H9 (cell line): ENCODE data around the gene RBM33. TPM values are rescaled to one million over a fixed set of nuclear protein-coding genes. Genes with fewer than 3 reads are reported as not detected.
A peak's percentile ranks its signal among the peaks of the same experiment; 100 is the strongest.

Experiments used
- DNase-seq: peaks from one replicate; pipeline ENCODE4 v3.0.0-alpha.2; 2017
- H2AFZ ChIP-seq: one replicate; pipeline ENCODE4 v1.6.1; 2013; ENCODE audit warnings: mild to moderate bottlenecking, low read length, control low read depth, moderate library complexity
- H2AK5ac ChIP-seq: 2 replicates; pipeline ENCODE4 v1.6.1; 2013; ENCODE audit warnings: low read length, control low read depth, mixed read lengths; ENCODE audit not compliant: insufficient read length
- H2BK120ac ChIP-seq: one replicate; pipeline ENCODE4 v1.6.1; 2013; ENCODE audit warnings: low read depth, mild to moderate bottlenecking, low read length, control low read depth, inconsistent platforms; ENCODE audit not compliant: poor library complexity, severe bottlenecking
- H2BK12ac ChIP-seq: 2 replicates; pipeline ENCODE4 v1.6.1; 2013; ENCODE audit warnings: low read length, control low read depth, mixed read lengths, low read depth; ENCODE audit not compliant: insufficient read length
- H2BK15ac ChIP-seq: 2 replicates; pipeline ENCODE4 v1.6.1; 2013; ENCODE audit warnings: low read depth, low read length, control low read depth
- H2BK20ac ChIP-seq: one replicate; pipeline ENCODE4 v1.6.1; 2013; ENCODE audit warnings: low read depth, mild to moderate bottlenecking, low read length, control low read depth, inconsistent platforms; ENCODE audit not compliant: poor library complexity, severe bottlenecking
- H2BK5ac ChIP-seq: 2 replicates; pipeline ENCODE4 v1.6.1; 2013; ENCODE audit warnings: low read length, control low read depth, mixed read lengths; ENCODE audit not compliant: insufficient read length
- H3K14ac ChIP-seq: 2 replicates; pipeline ENCODE4 v1.6.1; 2013; ENCODE audit warnings: low read length, control low read depth; ENCODE audit not compliant: insufficient read depth
- H3K18ac ChIP-seq: 2 replicates; pipeline ENCODE4 v1.6.1; 2013; ENCODE audit warnings: low read depth, mild to moderate bottlenecking, mixed read lengths, low read length, control low read depth; ENCODE audit not compliant: insufficient read length
- H3K23ac ChIP-seq: 2 replicates; pipeline ENCODE4 v1.6.1; 2013; ENCODE audit warnings: low read length, control low read depth, mixed read lengths, low read depth; ENCODE audit not compliant: insufficient read length
- H3K23me2 ChIP-seq: 2 replicates; pipeline ENCODE4 v1.6.1; 2013; ENCODE audit warnings: low read depth, mild to moderate bottlenecking, mixed read lengths, low read length, control low read depth; ENCODE audit not compliant: insufficient read length, poor library complexity, severe bottlenecking
- H3K27ac ChIP-seq: 2 replicates; pipeline ENCODE4 v1.5.1; 2013; ENCODE audit warnings: low read length, control low read depth, mixed read lengths, low read depth; ENCODE audit not compliant: insufficient read length
- H3K27me3 ChIP-seq: 2 replicates; pipeline ENCODE4 v1.6.1; 2013; ENCODE audit warnings: low read length, control low read depth, inconsistent platforms; ENCODE audit not compliant: insufficient read depth
- H3K4ac ChIP-seq: 2 replicates; pipeline ENCODE4 v1.6.1; 2013; ENCODE audit warnings: low read depth, mild to moderate bottlenecking, control low read depth, inconsistent platforms, low read length, moderate library complexity
- H3K4me1 ChIP-seq: 2 replicates; pipeline ENCODE4 v1.6.1; 2013; ENCODE audit warnings: low read length, control low read depth, inconsistent platforms; ENCODE audit not compliant: insufficient read depth
- H3K4me2 ChIP-seq: 2 replicates; pipeline ENCODE4 v1.6.1; 2013; ENCODE audit warnings: low read length, control low read depth, mixed read lengths; ENCODE audit not compliant: insufficient read length, insufficient read depth
- H3K56ac ChIP-seq: 2 replicates; pipeline ENCODE4 v1.6.1; 2013; ENCODE audit warnings: low read depth, mild to moderate bottlenecking, mixed read lengths, low read length, control low read depth; ENCODE audit not compliant: insufficient read length
- H3K79me1 ChIP-seq: 2 replicates; pipeline ENCODE4 v1.6.1; 2013; ENCODE audit warnings: low read depth, mild to moderate bottlenecking, moderate library complexity, low read length, control low read depth, inconsistent platforms; ENCODE audit not compliant: insufficient read depth, poor library complexity, severe bottlenecking
- H3K79me2 ChIP-seq: 2 replicates; pipeline ENCODE4 v1.6.1; 2013; ENCODE audit warnings: low read length, control low read depth, inconsistent platforms; ENCODE audit not compliant: insufficient read depth
- H3K9ac ChIP-seq: 2 replicates; pipeline ENCODE4 v1.6.1; 2013; ENCODE audit warnings: low read length, control low read depth, mixed read lengths; ENCODE audit not compliant: insufficient read length; ENCODE audit errors: extremely low read depth
- H3K9me3 ChIP-seq: one replicate; pipeline ENCODE4 v1.6.1; 2013; ENCODE audit warnings: low read depth, low read length, inconsistent platforms; ENCODE audit not compliant: control insufficient read depth
- H3T11ph ChIP-seq: one replicate; pipeline ENCODE4 v1.6.1; 2013; ENCODE audit warnings: mild to moderate bottlenecking, low read length, control low read depth, inconsistent platforms
- H4K20me1 ChIP-seq: one replicate; pipeline ENCODE4 v1.6.1; 2013; ENCODE audit not compliant: control insufficient read depth, insufficient read length, insufficient read depth
- H4K5ac ChIP-seq: 2 replicates; pipeline ENCODE4 v1.6.1; 2013; ENCODE audit warnings: low read depth, mild to moderate bottlenecking, mixed read lengths, low read length, control low read depth; ENCODE audit not compliant: insufficient read length
- H4K8ac ChIP-seq: replicated peaks from 2 replicates; pipeline ENCODE4 v1.6.1; 2013; ENCODE audit warnings: low read length, control low read depth, mixed read lengths, low read depth; ENCODE audit not compliant: insufficient read length
- H4K91ac ChIP-seq: 2 replicates; pipeline ENCODE4 v1.6.1; 2013; ENCODE audit warnings: low read depth, mild to moderate bottlenecking, moderate library complexity, mixed read lengths, low read length, control low read depth; ENCODE audit not compliant: insufficient read length
- H3K27ac Mint-ChIP-seq, 3 experiments: 2 replicates in 2 of 3; 3 replicates in 1 of 3; pipeline ENCODE4 v1.8.0; 2020 to 2021; ENCODE audit warnings: mixed read lengths in 3 of 3, mild to moderate bottlenecking in 1 of 3, moderate library complexity in 1 of 3
- H3K27me3 Mint-ChIP-seq: 2 replicates; pipeline ENCODE4 v1.8.0; 2021; ENCODE audit warnings: low read depth, mild to moderate bottlenecking, moderate library complexity, mixed read lengths
- H3K36me3 Mint-ChIP-seq, 3 experiments: 2 replicates in 2 of 3; 3 replicates in 1 of 3; pipeline ENCODE4 v1.8.0; 2020 to 2021; ENCODE audit warnings: low read depth in 3 of 3, mixed read lengths in 3 of 3; ENCODE audit not compliant: insufficient read depth in 1 of 3
- H3K4me1 Mint-ChIP-seq, 2 experiments: 2 replicates each; pipeline ENCODE4 v1.8.0; 2020; ENCODE audit warnings: mixed read lengths in 2 of 2
- H3K4me3 Mint-ChIP-seq, 2 experiments: 2 replicates in 1 of 2; 3 replicates in 1 of 2; pipeline ENCODE4 v1.8.0; 2020 to 2021; ENCODE audit warnings: mild to moderate bottlenecking in 2 of 2, mixed read lengths in 2 of 2, moderate library complexity in 1 of 2
- H3K9me3 Mint-ChIP-seq, 2 experiments: 2 replicates in 1 of 2; 3 replicates in 1 of 2; pipeline ENCODE4 v1.8.0; 2020; ENCODE audit warnings: mild to moderate bottlenecking in 2 of 2, mixed read lengths in 2 of 2, moderate library complexity in 1 of 2
- CTCF ChIP-seq: fragments of 200-600 bp; sonication (generic); conservative IDR thresholded peaks from 3 replicates; pipeline ENCODE4 v1.8.0; 2021; ENCODE audit warnings: antibody characterized with exemption, mild to moderate bottlenecking
- WGBS: extraction: QIAGEN DNeasy Blood & Tissue Kit; methylation state at CpG from one replicate; pipeline ENCODE4 v1.1.7; 2013; ENCODE audit warnings: missing lambda C conversion rate, low lambda C conversion rate, mixed read lengths; ENCODE audit not compliant: insufficient read length; ENCODE audit errors: extremely low coverage; 5-methylcytosine and 5-hydroxymethylcytosine counted together
- total RNA-seq: library from RNA; stranded (reverse); gene quantifications from 2 replicates; pipeline ENCODE4 v1.2.1, GENCODE V29; 2021

The RBM33 gene
- total RNA-seq, 1 experiment from 2014 or later: 71.3 TPM

DNA sequence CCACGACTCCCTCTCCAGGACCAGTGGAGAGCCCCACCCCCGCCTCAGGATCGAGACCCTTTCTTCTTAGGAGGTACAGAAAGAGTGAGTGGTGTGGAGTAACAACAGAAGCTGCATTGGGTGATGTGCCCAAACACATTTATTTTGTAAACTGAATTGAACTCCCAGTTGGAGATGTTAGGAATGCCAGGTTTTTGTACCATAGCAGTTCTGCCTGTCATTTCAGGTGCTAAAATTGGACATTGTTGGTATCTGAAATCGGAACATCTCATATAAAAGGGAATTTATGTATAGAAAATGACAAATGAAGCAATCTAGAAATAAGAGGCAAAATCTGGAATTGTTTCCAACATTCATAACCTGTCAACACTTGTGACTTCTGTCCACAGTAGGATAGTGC lies 93.1 kb downstream of the RBM33 start:
- DNase-seq: no peak
- Mint-ChIP-seq H3K4me1 (peaks cover 11 to 13% of the 10 kb centered on the region in 2 experiments), H3K4me3 (no peak overlapping the region), H3K36me3 (peaks cover 21 to 53% (median 52%) of the 10 kb centered on the region in 3 experiments; a peak in 6 of 7 replicates), H3K27me3 (no peaks in the 10 kb centered on the region), H3K9me3 (no peaks in the 10 kb centered on the region), H3K27ac (peak overlapping the region in 2 of 3 experiments; percentile 49 to 60; a peak in 1 of 7 replicates)
- H2BK5ac ChIP-seq: no peak overlapping the region
- H3K23ac ChIP-seq: no peak overlapping the region
- no peak overlapping the region for H3K18ac ChIP-seq
- H3K14ac ChIP-seq: no peak overlapping the region
- no peak for TF ChIP-seq CTCF
- no peaks in the 10 kb centered on the region for H3K23me2 ChIP-seq
- H2AK5ac ChIP-seq: no peak overlapping the region
- no peaks in the 10 kb centered on the region for H3K79me2 ChIP-seq
- H4K91ac ChIP-seq: no peak overlapping the region
- H4K8ac ChIP-seq: no peak overlapping the region
- no peaks in the 10 kb centered on the region for H3K27me3 ChIP-seq
- H3K56ac ChIP-seq: no peak overlapping the region
- H3T11ph ChIP-seq: no peak overlapping the region
- no peak overlapping the region for H2AFZ ChIP-seq
- H3K4me2 ChIP-seq: no peak overlapping the region
- H3K4ac ChIP-seq: no peak overlapping the region
- no peak overlapping the region for H4K5ac ChIP-seq
- no peaks in the 10 kb centered on the region for H3K79me1 ChIP-seq
- H2BK15ac ChIP-seq: no peak overlapping the region
- no peaks in the 10 kb centered on the region for H3K9me3 ChIP-seq
- no peaks in the 10 kb centered on the region for H4K20me1 ChIP-seq
- H3K4me1 ChIP-seq: no peaks in the 10 kb centered on the region
- WGBS: no CpG with 5 or more reads among the region's 4 CpGs
- no peak overlapping the region for H3K27ac ChIP-seq
- no peak overlapping the region for H2BK12ac ChIP-seq
- H2BK120ac ChIP-seq: no peak overlapping the region
- no peak overlapping the region for H3K9ac ChIP-seq
- no peak overlapping the region for H2BK20ac ChIP-seq
